GM12873 (cell line): Measurements from ENCODE around the gene CLGN.

Experiments used
- CTCF ChIP-seq: IDR thresholded peaks from 2 replicates; pipeline ENCODE4 v1.5.1; 2012; ENCODE audit warnings: low read depth, mild to moderate bottlenecking, moderate library complexity, low read length, control low read depth; ENCODE audit not compliant: insufficient read depth; ENCODE audit errors: missing control alignments

Gene CLGN

GRCh38 chr4:140344101-140344500, 83.3 kb downstream of the CLGN start:
- no peak for TF ChIP-seq CTCF

GRCh38 chr4:140343303-140343702, 84.1 kb downstream of the CLGN start:
- no peak for TF ChIP-seq CTCF

GRCh38 chr4:140342620-140343019, 84.8 kb downstream of the CLGN start:
- TF ChIP-seq CTCF: no peak
